Medulla oblongata (tissue), 1 donor: Measurements from ENCODE around the gene RERE.

Experiments used
- DNase-seq: peaks from one replicate; pipeline ENCODE4 v3.0.0-alpha.2; 2015; ENCODE audit errors: extremely low spot score

Gene RERE

GRCh38 chr1:8352471-8352845, 465.0 kb downstream of the RERE start:
- no peak for DNase-seq

- no peak for DNase-seq
Measured at GRCh38 chr1:8351693-8352470, 465.6 kb downstream of the RERE start.

- DNase-seq, result no peak
Measured at GRCh38 chr1:8350914-8351684, 466.3 kb downstream of the RERE start.

GRCh38 chr1:8349961-8350360, 467.5 kb downstream of the RERE start:
- no peak for DNase-seq

GRCh38 chr1:8349473-8349865, 468.0 kb downstream of the RERE start:
- DNase-seq, result no peak

- peak; percentile 54 for DNase-seq
Measured at GRCh38 chr1:8348777-8349472, 468.5 kb downstream of the RERE start.

- no peak for DNase-seq
Measured at GRCh38 chr1:8348047-8348776, 469.2 kb downstream of the RERE start.

- no peak for DNase-seq
Measured at GRCh38 chr1:8347635-8348034, 469.8 kb downstream of the RERE start.

- DNase-seq, result no peak
Measured at GRCh38 chr1:8345621-8346415, 471.6 kb downstream of the RERE start.

- DNase-seq, result no peak
Measured at GRCh38 chr1:8344893-8345507, 472.4 kb downstream of the RERE start.

- no peak for DNase-seq
Measured at GRCh38 chr1:8343464-8344001, 473.9 kb downstream of the RERE start.

- DNase-seq, result no peak
Measured at GRCh38 chr1:8343044-8343443, 474.4 kb downstream of the RERE start.

GRCh38 chr1:8342325-8342724, 475.1 kb downstream of the RERE start:
- no peak for DNase-seq

GRCh38 chr1:8340448-8340847, 477.0 kb downstream of the RERE start:
- no peak for DNase-seq

GRCh38 chr1:8339203-8339600, 478.2 kb downstream of the RERE start:
- no peak for DNase-seq

GRCh38 chr1:8338526-8339202, 478.8 kb downstream of the RERE start:
- no peak for DNase-seq

GRCh38 chr1:8337776-8338525, 479.5 kb downstream of the RERE start:
- no peak for DNase-seq

GRCh38 chr1:8335246-8335645, 482.2 kb downstream of the RERE start:
- DNase-seq, result no peak
